ENCODE results near the gene OGFOD1. TPM values are rescaled to one million over a fixed set of nuclear protein-coding genes. Genes with fewer than 3 reads are reported as not detected.
A peak's percentile ranks its signal among the peaks of the same experiment; 100 is the strongest.
"Not testable (repeated sequence)": the region's sequence is repeated elsewhere in the genome, so short reads cannot be mapped to it uniquely, and the experiment has no call there.

OGFOD1 gene
- total and polyA plus RNA-seq, 9 of the 15 experiments (the other 6 are each of a cell fraction or from before 2014, with no cell fraction given): 60.4 to 134 (median 85.8) TPM

GRCh38 chr16:56488868-56489267 lies 37.5 kb downstream of the OGFOD1 start:
- POLR2A ChIA-PET; H3K27me3 ChIP-seq (ENCODE audit: control insufficient read depth in 2 of 2, insufficient read depth in 2 of 2, low read length in 2 of 2); H3K9ac ChIP-seq (ENCODE audit: insufficient read depth in 1 of 2, low read depth in 2 of 2, low read length in 2 of 2); DNase-seq (ENCODE audit: extremely low read depth in 1 of 4, low spot score in 3 of 4); CTCF ChIA-PET (ENCODE audit: low intra/inter-chr PET ratio); H3K4me2 ChIP-seq (ENCODE audit: insufficient read depth, low read length); in situ Hi-C loops (cut with MboI); FAIRE-seq; intact Hi-C loops (cut with micrococcal nuclease); H3K9me3 ChIP-seq (replicated peaks; ENCODE audit: control insufficient read depth, insufficient read depth, low read depth, low read length); H3K27ac ChIP-seq (ENCODE audit: extremely low read depth, low read depth, low read length); H3K36me3 ChIP-seq (ENCODE audit: control insufficient read depth, insufficient read depth, low read length); H3K9me1 ChIP-seq (ENCODE audit: control insufficient read depth, insufficient read depth, low read length); H3K79me2 ChIP-seq (ENCODE audit: control insufficient read depth, insufficient read depth, low read length); H3K4me1 ChIP-seq (replicated peaks in 1 of 2; ENCODE audit: control insufficient read depth in 2 of 2, insufficient read depth in 2 of 2, low read length in 2 of 2); H3K4me3 ChIP-seq; H4K20me1 ChIP-seq (replicated peaks; ENCODE audit: control insufficient read depth, insufficient read depth, low read length); ATAC-seq; BruUV-seq (replicated peaks); H2AFZ ChIP-seq (ENCODE audit: low read depth, low read length): not testable (repeated sequence)
- TF ChIP-seq BCOR (IDR thresholded peaks at IDR 0.05): 0 out of 2 replicates have a peak, but pooled peaks have one; percentile 12
- peak; percentile 64 for TF ChIP-seq ZNF121 (CRISPR knock-in tag; conservative IDR thresholded peaks at IDR 0.05)
- TF ChIP-seq RBM25 (IDR thresholded peaks at IDR 0.05; ENCODE audit: low read depth, low read length, severe bottlenecking): peak; percentile 50
- WGBS (ENCODE audit: insufficient coverage, low coverage, missing lambda C conversion rate): 20% methylated on average over 1 of the region's 1 CpG

GRCh38 chr16:56491657-56492261 lies 40.4 kb downstream of the OGFOD1 start:
- DNase-seq (ENCODE audit: extremely low read depth in 1 of 4, low spot score in 3 of 4) (no peak), ATAC-seq (no peak), FAIRE-seq (no peak)
- no peak overlapping the region for H2AFZ ChIP-seq (ENCODE audit: low read depth, low read length)
- H3K27me3 ChIP-seq (ENCODE audit: control insufficient read depth in 2 of 2, insufficient read depth in 2 of 2, low read length in 2 of 2): no peaks in the 10 kb centered on the region
- intact Hi-C loops (cut with micrococcal nuclease) (no loop called here), in situ Hi-C loops (cut with MboI) (no loop called here)
- H4K20me1 ChIP-seq (replicated peaks; ENCODE audit: control insufficient read depth, insufficient read depth, low read length): no peaks in the 10 kb centered on the region
- no peaks in the 10 kb centered on the region for H3K79me2 ChIP-seq (ENCODE audit: control insufficient read depth, insufficient read depth, low read length)
- no peaks in the 10 kb centered on the region for H3K9me3 ChIP-seq (replicated peaks; ENCODE audit: control insufficient read depth, insufficient read depth, low read depth, low read length)
- H3K9ac ChIP-seq (ENCODE audit: insufficient read depth in 1 of 2, low read depth in 2 of 2, low read length in 2 of 2): no peak overlapping the region
- no peak overlapping the region for H3K4me2 ChIP-seq (ENCODE audit: insufficient read depth, low read length)
- no peak overlapping the region for H3K27ac ChIP-seq (ENCODE audit: extremely low read depth, low read depth, low read length)
- peaks cover 0 to 2% of the 10 kb centered on the region in 2 experiments; a peak in 1 of 5 replicates for H3K4me1 ChIP-seq (replicated peaks in 1 of 2; ENCODE audit: control insufficient read depth in 2 of 2, insufficient read depth in 2 of 2, low read length in 2 of 2)
- WGBS (ENCODE audit: insufficient coverage, low coverage, missing lambda C conversion rate): 77% methylated on average over 4 of the region's 4 CpGs
- H3K4me3 ChIP-seq: no peak overlapping the region
- H3K36me3 ChIP-seq (ENCODE audit: control insufficient read depth, insufficient read depth, low read length): no peaks in the 10 kb centered on the region
- CTCF ChIA-PET (ENCODE audit: low intra/inter-chr PET ratio): no interaction called here
- no TSS peak for BruUV-seq (replicated peaks)
- POLR2A ChIA-PET: interaction anchor here (0.7 to 1.7 kb wide), 2 partner anchors 10 to 243 kb away, joined by 3 to 6 read pairs; no protein-coding TSS in a partner anchor
- no peaks in the 10 kb centered on the region for H3K9me1 ChIP-seq (ENCODE audit: control insufficient read depth, insufficient read depth, low read length)
- TF ChIP-seq ZNF143 (CRISPR knock-in tag; IDR thresholded peaks at IDR 0.05) (no peak), ZNF3 (CRISPR knock-in tag; IDR thresholded peaks at IDR 0.05) (no peak), TAF9B (IDR thresholded peaks at IDR 0.05; ENCODE audit: partially characterized antibody) (no peak), NKRF (IDR thresholded peaks at IDR 0.05; ENCODE audit: borderline replicate concordance) (no peak), POLR2A (conservative IDR thresholded peaks at IDR 0.05) (no peak), SLC30A9 (CRISPR knock-in tag; IDR thresholded peaks at IDR 0.05) (no peak), CBX2 (IDR thresholded peaks at IDR 0.05; ENCODE audit: insufficient read depth, low read length, poor library complexity, severe bottlenecking) (no peak), ATF3 (IDR thresholded peaks at IDR 0.05) (no peak), ATF3 (CRISPR knock-in tag; conservative IDR thresholded peaks at IDR 0.05) (no peak), NR1H2 (CRISPR knock-in tag; IDR thresholded peaks at IDR 0.05) (no peak)
